Kidney tubule cell (primary cell): ENCODE results near the gene OPCML.

Experiments
- DNase-seq: peaks from one replicate; pipeline ENCODE4 v3.0.0-alpha.2; 2018; ENCODE audit warnings: low spot score

The OPCML gene

GRCh38 chr11:132653237-132653636, 879.1 kb downstream of the OPCML start:
- DNase-seq: no peak

DNA sequence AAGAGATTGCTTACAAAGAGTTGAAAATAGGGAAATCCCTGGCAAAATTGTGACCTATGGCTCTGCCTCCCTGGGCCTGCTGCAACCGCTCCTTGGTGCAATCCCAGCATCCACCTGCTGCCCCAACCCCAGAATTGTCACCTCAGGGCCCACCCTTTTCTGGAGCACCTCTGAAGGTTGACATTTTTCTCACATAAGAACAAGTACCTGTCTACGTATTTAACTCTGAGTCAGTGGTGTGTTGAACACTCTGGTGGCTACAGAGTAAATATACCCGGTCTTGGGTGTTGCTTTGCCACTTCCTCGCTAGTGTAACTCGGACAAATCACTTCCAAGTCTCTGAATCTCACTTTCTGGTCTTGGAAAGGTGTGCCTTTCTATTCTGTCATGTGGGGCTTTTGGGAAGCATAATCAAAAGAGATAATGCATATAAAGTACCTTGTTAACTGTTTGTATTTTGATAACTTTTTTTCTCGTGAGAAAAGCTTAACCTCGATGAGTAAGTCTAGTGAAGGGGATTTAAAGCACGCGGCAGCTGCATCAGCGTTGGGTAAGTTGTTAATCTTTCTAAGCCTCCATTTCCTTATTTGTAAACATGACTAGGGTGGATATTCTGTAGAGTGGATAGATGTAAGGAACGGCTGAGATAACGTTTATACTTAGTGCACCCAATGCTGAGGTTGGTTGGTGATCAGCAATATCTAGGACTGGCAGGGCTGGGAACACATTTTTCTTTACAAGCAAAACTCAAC, 881.2 kb downstream of the OPCML start:
- no peak for DNase-seq

- DNase-seq: no peak
These were observed 883.0 kb downstream of the OPCML start for GRCh38 chr11:132649277-132649676.

- no peak for DNase-seq
These were observed 883.5 kb downstream of the OPCML start for GRCh38 chr11:132648851-132649250.

DNA sequence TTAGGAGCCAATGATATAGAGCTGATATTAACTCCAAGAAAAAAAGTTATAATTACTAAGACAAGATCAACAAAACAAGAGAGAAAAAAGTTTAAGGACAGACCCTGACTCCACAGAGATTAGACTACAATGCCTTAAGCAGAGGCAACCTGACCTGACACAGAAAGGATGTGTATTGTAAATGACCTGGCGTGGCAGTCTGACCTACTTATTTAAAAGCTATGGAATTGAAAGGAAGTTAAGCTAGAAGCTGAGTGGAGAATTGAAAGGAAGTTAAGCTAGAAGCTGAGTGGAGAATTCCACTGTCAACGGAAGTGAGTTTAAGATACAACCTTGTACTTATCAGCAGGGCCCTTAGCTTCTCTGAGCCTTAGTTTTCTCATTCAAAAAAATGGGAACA, 885.4 kb downstream of the OPCML start:
- no peak for DNase-seq

DNA sequence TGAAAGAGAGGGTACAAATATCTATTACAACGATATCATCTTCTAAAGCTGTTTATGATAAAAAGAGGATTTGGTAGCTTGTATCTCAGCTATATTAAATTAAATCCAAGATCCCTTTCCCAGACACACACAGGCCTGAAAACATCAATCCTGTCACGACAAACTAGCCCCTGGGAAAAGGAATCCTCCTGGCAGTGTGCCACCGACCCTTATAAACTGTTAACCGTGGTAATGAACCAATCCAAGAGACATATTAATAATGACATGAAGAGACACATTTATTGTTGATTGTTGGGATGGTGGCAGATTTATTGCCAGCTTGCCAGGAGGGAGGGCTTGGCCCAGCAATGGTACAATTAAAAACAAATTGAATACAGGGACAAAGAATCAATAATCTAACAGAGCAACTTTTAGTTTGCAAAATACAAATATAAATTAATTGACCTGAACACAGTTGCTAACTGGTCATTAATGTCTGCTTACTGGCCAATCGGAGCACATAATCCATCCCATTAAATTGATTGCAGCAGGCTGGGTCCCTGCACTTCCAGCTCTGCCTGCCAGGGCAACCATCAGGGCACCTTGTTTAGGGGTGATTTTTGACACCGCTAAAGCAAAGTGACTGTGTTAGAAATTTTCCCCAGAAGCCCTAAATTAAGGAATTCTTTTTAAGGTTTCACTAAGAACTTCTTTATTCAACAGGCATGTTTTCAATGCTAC, 887.6 kb downstream of the OPCML start:
- no peak for DNase-seq

GRCh38 chr11:132643239-132643638, 889.1 kb downstream of the OPCML start:
- no peak for DNase-seq

GRCh38 chr11:132640952-132641351, 891.3 kb downstream of the OPCML start:
- no peak for DNase-seq

DNA sequence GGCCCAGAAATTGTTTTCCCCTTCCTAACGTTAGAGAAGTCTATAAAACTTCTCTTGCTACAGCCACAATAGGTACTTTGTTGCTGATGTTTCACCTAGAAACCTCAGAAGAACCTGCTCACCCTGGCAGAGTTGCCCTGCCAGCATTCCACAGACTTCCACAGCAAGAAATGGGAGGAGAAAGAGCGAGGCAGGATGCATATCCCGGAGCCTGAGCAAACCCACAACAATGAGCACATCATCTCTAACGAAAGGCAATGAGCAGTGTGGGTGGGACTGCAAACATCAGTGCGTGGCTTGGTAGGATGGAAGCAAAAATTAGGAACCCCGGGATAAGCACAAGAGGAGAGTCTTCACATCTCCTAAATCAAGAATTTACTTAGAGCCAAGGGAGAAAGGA, 892.3 kb downstream of the OPCML start:
- DNase-seq: no peak

- no peak for DNase-seq
These were observed 892.9 kb downstream of the OPCML start for GRCh38 chr11:132639403-132639802.

DNA sequence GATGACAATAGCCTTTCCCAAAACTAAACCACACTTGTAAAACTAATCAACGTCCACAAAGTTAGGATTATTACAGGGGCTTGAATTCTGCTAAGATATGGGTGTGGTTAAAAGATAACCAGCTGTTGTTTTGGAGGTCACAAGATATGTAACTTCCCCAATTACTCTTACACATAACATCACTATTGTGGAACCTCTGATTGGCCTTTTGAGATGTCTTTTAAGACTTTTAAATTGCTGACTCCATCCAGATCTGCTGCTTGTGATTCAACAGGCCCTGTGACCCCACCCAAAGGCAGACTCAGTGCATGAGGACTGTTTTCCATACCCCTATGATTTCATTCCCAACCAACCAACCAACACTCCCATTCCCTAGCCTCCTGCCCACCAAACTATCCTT, 893.9 kb downstream of the OPCML start:
- no peak for DNase-seq

GRCh38 chr11:132636523-132636922, 895.8 kb downstream of the OPCML start:
- no peak for DNase-seq

DNA sequence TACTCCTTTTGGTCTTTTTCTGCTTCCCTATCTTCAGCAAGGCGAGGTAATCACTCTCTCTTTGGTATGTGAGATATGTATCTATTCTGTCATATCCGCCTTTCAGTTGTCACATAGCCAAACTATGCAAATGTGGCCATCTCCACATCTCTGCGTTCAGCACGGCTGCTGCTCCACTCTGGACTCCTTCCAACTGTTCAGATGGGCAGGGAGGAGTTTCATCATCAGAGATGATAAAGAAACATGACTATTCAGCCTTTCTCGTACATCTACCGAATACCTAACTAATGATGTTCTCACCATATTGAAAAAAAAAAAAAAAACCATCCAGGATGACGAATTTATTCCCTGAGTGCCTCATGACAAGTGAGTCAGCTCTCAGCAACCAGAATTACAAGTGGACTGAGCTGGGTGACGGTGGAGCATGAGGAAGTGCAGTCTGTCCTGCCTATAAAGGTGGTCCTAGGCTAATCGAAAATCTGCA, 899.6 kb downstream of the OPCML start:
- DNase-seq: peak; percentile 92

GRCh38 chr11:132631989-132632388, 900.3 kb downstream of the OPCML start:
- no peak for DNase-seq

GRCh38 chr11:132627981-132628380, 904.3 kb downstream of the OPCML start:
- no peak for DNase-seq

GRCh38 chr11:132626446-132626845, 905.9 kb downstream of the OPCML start:
- DNase-seq: no peak

GRCh38 chr11:132623511-132623910, 908.8 kb downstream of the OPCML start:
- DNase-seq: no peak

DNA sequence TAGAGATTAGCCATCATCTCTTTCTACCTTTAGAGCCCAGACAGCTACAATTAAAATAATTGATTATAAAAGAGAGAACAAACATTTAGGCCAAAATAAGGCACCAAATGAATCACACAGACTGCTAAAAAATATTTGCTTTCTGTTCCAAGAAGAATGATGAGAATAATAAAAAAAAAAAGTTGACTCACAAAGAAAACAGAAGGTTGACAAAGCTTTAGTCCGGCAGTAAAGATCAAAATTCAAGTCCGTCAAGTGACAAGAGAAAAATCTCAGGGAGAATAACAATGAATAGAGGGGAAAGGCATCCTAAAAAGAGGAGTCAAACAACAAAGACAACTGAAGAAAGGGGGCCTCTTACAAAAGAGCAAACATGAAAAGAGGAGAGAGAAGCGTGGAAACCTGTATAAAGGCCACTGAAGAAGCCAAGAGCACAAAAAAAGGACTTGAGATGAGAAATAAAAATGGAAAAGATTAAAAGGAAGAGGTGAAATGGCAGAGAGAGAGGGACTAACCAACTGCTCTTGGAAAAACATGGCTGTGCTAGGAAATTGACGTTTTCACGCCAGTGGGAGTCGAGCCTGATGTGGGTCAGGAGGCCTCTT, 910.2 kb downstream of the OPCML start:
- DNase-seq: no peak

GRCh38 chr11:132620423-132620822, 911.9 kb downstream of the OPCML start:
- DNase-seq: no peak

GRCh38 chr11:132610791-132611190, 921.5 kb downstream of the OPCML start:
- DNase-seq: no peak

- DNase-seq: no peak
These were observed 922.1 kb downstream of the OPCML start for GRCh38 chr11:132610216-132610615.

GRCh38 chr11:132607575-132607974, 924.7 kb downstream of the OPCML start:
- no peak for DNase-seq
